Measurements from ENCODE around the gene CENATAC.

The CENATAC gene

DNA sequence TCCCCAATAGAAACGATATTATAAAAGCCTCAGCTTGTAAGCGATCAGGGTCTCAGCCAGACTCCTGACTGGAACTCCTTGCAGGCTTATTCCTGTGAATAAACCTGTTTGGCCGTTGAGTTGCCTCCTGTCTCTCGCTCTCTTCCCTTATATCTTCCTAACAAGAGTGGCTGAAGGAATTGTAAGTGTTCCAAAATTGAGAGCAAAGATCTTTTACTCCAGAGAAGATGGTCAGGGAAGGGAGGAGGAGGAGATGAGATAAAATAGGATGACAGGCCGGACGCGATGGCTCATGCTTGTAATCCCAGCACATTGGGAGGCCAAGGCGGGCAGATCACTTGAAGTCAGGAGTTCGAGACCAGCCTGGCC, 34.0 kb downstream of the CENATAC start:
- TF ChIP-seq, protein P1, sequence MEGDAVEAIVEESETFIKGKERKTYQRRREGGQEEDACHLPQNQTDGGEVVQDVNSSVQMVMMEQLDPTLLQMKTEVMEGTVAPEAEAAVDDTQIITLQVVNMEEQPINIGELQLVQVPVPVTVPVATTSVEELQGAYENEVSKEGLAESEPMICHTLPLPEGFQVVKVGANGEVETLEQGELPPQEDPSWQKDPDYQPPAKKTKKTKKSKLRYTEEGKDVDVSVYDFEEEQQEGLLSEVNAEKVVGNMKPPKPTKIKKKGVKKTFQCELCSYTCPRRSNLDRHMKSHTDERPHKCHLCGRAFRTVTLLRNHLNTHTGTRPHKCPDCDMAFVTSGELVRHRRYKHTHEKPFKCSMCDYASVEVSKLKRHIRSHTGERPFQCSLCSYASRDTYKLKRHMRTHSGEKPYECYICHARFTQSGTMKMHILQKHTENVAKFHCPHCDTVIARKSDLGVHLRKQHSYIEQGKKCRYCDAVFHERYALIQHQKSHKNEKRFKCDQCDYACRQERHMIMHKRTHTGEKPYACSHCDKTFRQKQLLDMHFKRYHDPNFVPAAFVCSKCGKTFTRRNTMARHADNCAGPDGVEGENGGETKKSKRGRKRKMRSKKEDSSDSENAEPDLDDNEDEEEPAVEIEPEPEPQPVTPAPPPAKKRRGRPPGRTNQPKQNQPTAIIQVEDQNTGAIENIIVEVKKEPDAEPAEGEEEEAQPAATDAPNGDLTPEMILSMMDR (IDR thresholded peaks at IDR 0.05), result no peak

GRCh38 chr11:119034813-119035212, 36.9 kb downstream of the CENATAC start:
- TF ChIP-seq, protein P1 (IDR thresholded peaks at IDR 0.05), result no peak

DNA sequence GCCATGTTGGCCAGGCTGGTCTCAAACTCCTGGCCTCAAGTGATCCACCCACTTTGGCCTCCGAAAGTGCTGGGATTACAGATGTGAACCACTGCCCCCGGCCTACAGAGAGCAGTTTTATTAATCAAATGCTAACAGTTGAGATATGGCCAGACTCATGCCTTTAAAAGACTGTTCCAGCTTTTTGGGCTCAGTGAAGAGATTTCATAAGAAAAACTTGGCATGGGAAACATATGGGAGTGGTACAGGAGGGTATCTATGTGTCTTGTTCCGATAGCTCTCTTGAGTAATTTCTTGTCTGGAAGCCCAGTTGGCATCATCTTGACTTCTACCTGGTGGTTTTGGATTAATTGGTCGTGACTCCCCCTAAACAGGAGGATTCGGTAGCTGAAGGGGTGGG, 40.9 kb downstream of the CENATAC start:
- TF ChIP-seq, protein P1 (IDR thresholded peaks at IDR 0.05), result no peak

- TF ChIP-seq, protein P1 (IDR thresholded peaks at IDR 0.05), result no peak
These were observed 44.0 kb downstream of the CENATAC start for GRCh38 chr11:119041821-119042514.

DNA sequence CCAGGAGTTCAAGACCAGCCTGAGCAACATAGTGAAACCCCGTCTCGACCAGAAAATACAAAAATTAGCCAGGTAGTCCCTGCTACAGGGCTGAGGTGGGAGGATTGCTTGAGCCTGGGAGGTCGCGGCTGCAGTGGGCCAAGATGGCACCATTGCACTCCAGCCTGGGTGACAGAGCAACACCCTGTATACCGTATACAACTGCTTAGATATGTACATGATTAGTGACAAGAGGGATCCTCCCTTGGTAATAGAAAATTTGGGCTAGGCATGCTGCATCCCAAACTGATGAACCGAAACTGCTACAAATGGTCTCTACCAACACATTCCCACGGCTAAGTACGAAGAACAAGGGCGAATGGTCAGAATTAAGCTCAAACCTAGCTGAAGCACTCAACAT, 45.0 kb downstream of the CENATAC start:
- TF ChIP-seq, protein P1 (IDR thresholded peaks at IDR 0.05), result no peak

GRCh38 chr11:119044708-119045107, 46.8 kb downstream of the CENATAC start:
- TF ChIP-seq, protein P1 (IDR thresholded peaks at IDR 0.05), result no peak

DNA sequence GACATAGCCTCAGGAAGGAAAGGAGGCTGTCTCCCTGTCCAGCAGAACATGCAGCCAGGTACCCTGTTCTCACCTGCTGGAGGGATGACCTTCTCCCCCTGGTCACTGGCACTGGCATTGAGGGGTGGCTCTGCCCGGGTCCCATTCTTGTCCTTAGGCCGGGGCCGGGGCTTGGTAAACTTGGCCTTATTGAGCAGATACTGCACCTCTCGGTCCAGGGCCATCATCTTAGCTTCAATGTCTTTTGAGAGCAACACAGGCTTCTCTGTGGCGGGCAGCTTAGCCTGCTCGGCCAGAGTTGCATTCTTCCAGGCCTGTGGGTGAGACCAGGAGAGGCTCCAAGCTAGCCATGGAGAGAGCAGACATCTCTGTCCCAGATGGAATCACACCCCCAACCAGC, 48.6 kb downstream of the CENATAC start:
- TF ChIP-seq, protein P1 (IDR thresholded peaks at IDR 0.05), result no peak

DNA sequence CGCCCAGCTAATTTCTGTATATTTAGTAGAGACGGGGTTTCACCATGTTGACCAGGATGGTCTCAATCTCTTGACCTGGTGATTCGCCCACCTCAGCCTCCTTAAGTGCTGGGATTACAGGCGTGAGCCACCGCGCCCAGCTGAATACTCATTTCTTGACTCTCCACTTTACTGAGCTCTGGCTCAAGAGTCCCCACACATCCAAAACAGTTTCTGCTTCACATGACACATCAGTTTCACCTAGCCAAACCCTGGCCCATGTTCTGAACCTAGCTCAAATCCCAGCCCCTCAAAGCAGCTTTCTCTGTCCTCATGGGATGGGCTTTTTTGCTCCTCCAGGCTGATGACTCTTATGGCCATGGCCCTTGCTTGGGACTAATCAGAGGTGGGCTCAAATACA, 49.3 kb downstream of the CENATAC start:
- TF ChIP-seq, protein P1 (IDR thresholded peaks at IDR 0.05), result no peak

All from LNCAP (cell line).